Measurements from ENCODE around the gene CLDND2.
A peak's percentile ranks its signal among the peaks of the same experiment; 100 is the strongest.

The CLDND2 gene

DNA sequence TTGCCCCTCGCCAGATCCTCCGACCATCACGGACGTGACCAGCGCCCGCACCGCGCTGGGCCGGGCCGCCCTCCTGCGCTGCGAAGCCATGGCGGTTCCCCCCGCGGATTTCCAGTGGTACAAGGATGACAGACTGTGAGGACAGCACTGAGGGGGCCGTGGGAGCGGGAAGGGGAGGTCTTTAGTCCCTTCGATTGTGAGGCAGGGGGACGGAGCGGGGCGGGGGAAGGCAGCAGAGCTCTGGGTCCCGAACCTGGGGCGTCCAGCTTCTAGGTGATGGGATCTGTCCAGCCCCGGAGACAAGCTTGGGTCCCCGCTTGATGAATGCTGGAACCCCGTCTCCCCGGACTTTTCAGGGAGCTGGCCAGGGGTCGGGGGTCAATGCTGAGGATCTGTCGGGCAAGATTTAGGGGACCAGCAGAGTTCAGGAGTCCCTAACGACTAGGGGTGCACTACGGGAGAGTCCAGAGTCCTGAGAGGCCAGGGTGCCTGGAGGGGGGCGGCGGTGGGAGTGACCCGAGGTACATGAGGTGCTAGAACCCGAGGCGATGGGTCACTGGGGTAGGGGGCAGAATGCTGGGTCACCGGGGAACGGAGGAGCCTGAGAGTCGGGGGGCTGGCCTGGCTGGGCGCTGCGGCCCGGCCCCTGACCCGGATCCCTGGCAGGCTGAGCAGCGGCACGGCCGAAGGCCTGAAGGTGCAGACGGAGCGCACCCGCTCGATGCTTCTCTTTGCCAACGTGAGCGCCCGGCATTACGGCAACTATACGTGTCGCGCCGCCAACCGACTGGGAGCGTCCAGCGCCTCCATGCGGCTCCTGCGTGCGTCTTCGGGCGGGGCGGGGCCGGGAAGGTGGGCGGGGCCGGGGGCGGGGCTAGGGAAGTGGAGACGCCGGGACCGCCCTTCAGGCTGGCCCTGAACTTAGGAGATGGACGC is 41.5 kb downstream of the CLDND2 start:
- CTCF ChIA-PET, result interaction anchor here (0.5 to 1.4 kb wide), 6 partner anchors 10 to 140 kb away, joined by 3 to 5 read pairs (median 3); no protein-coding TSS in a partner anchor

GRCh38 chr19:51326216-51327065 is 42.4 kb downstream of the CLDND2 start:
- TF ChIP-seq ZSCAN30 (tag by site-specific recombination; IDR thresholded peaks at IDR 0.05), result no peak
- no peak for TF ChIP-seq ZNF341 (tag by site-specific recombination; IDR thresholded peaks at IDR 0.05; ENCODE audit: low read depth)
- no peak for TF ChIP-seq KLF8 (tag by site-specific recombination; IDR thresholded peaks at IDR 0.05)
- no peak for TF ChIP-seq ZNF621 (tag by site-specific recombination; IDR thresholded peaks at IDR 0.05)
- TF ChIP-seq ZNF701 (tag by site-specific recombination; IDR thresholded peaks at IDR 0.05), result no peak
- TF ChIP-seq ZNF658 (tag by site-specific recombination; IDR thresholded peaks at IDR 0.05), result no peak
- TF ChIP-seq ZBTB20 (tag by site-specific recombination; IDR thresholded peaks at IDR 0.05), result no peak
- TF ChIP-seq ZNF211 (tag by site-specific recombination; IDR thresholded peaks at IDR 0.05; ENCODE audit: low read depth), result no peak
- no peak for TF ChIP-seq SP2 (tag by site-specific recombination; IDR thresholded peaks at IDR 0.05)
- TF ChIP-seq ZNF391 (tag by site-specific recombination; IDR thresholded peaks at IDR 0.05; ENCODE audit: borderline replicate concordance, low read depth), result no peak
- TF ChIP-seq ZNF302 (tag by site-specific recombination; IDR thresholded peaks at IDR 0.05; ENCODE audit: low read depth), result no peak
- TF ChIP-seq ZBTB49 (tag by site-specific recombination; IDR thresholded peaks at IDR 0.05; ENCODE audit: low read depth), result no peak
- TF ChIP-seq ZNF610 (tag by site-specific recombination; IDR thresholded peaks at IDR 0.05; ENCODE audit: borderline replicate concordance), result no peak
- TF ChIP-seq ZNF785 (tag by site-specific recombination; IDR thresholded peaks at IDR 0.05), result no peak
- no peak for TF ChIP-seq ZNF24 (tag by site-specific recombination; IDR thresholded peaks at IDR 0.05)
- no peak for TF ChIP-seq ZBTB17 (tag by site-specific recombination; IDR thresholded peaks at IDR 0.05)
- TF ChIP-seq PRDM6 (tag by site-specific recombination; IDR thresholded peaks at IDR 0.05), result no peak
- H3K4me3 ChIP-seq (ENCODE audit: low read depth, low read length), result no peak overlapping the region
- no peaks in the 10 kb centered on the region for H3K36me3 ChIP-seq (ENCODE audit: control insufficient read depth in 2 of 2, insufficient read depth in 1 of 2, low read length in 2 of 2)
- ChIA-PET CTCF (interaction anchor here (0.5 to 1.2 kb wide), 4 partner anchors 12 to 139 kb away, joined by 3 to 7 read pairs (median 4); no protein-coding TSS in a partner anchor), POLR2A (no interaction called here)
- H3K4me1 ChIP-seq (ENCODE audit: control insufficient read depth, insufficient read depth, low read length), result no peaks in the 10 kb centered on the region
- no peaks in the 10 kb centered on the region for H3K9me3 ChIP-seq (ENCODE audit: control insufficient read depth, insufficient read depth, low read depth, low read length)
- H3K27ac ChIP-seq (ENCODE audit: extremely low read depth, low read depth, low read length), result no peak overlapping the region

More for the DNA sequence above, 41.5 kb downstream of the CLDND2 start:
- no peaks in the 10 kb centered on the region for H3K9me3 ChIP-seq (ENCODE audit: control insufficient read depth, insufficient read depth, low read depth, low read length)
- H3K36me3 ChIP-seq (ENCODE audit: control insufficient read depth in 2 of 2, insufficient read depth in 1 of 2, low read length in 2 of 2), result no peaks in the 10 kb centered on the region
- no peak overlapping the region; the same call in 1 of the 2 replicates for H3K27ac ChIP-seq (ENCODE audit: extremely low read depth, low read depth, low read length)
- peak overlapping the region; percentile 2; the same call in 1 of the 2 replicates for H3K4me3 ChIP-seq (ENCODE audit: low read depth, low read length)
- POLR2A ChIA-PET, result interaction anchor here (2.4 kb wide), 1 partner anchor 13 kb away, joined by 9 read pairs; no protein-coding TSS in a partner anchor
- TF ChIP-seq ZNF23 (tag by site-specific recombination; IDR thresholded peaks at IDR 0.05; ENCODE audit: borderline replicate concordance), result no peak
- no peaks in the 10 kb centered on the region for H3K4me1 ChIP-seq (ENCODE audit: control insufficient read depth, insufficient read depth, low read length)
